GM10266 (cell line): Measurements from ENCODE around the gene TP53I11.

ENCODE experiments used
- DNase-seq: peaks from one replicate; pipeline ENCODE4 v3.0.0; 2012; ENCODE audit errors: extremely low spot score
- CTCF ChIP-seq: IDR thresholded peaks from 2 replicates; pipeline ENCODE4 v1.5.1; 2012; ENCODE audit warnings: mild to moderate bottlenecking, low read depth; ENCODE audit not compliant: control insufficient read depth, insufficient read depth; ENCODE audit errors: missing control alignments

TP53I11 gene

GRCh38 chr11:44963136-44963535 lies 12.5 kb upstream of the TP53I11 start:
- TF ChIP-seq CTCF = no peak
- no peak for DNase-seq

- DNase-seq = no peak
- no peak for TF ChIP-seq CTCF
Observed at GRCh38 chr11:44962464-44962863, 11.8 kb upstream of the TP53I11 start.

GRCh38 chr11:44960200-44960845 lies 9.6 kb upstream of the TP53I11 start:
- no peak for DNase-seq
- TF ChIP-seq CTCF = no peak

GRCh38 chr11:44959064-44959463 lies 8.4 kb upstream of the TP53I11 start:
- no peak for TF ChIP-seq CTCF
- no peak for DNase-seq

GRCh38 chr11:44957776-44958564 lies 7.3 kb upstream of the TP53I11 start:
- no peak for DNase-seq
- TF ChIP-seq CTCF = no peak

- DNase-seq = no peak
- TF ChIP-seq CTCF = no peak
Observed at GRCh38 chr11:44957040-44957515, 6.4 kb upstream of the TP53I11 start.

GRCh38 chr11:44955015-44955738 lies 4.5 kb upstream of the TP53I11 start:
- TF ChIP-seq CTCF = no peak
- no peak for DNase-seq
